ENCODE results near the gene ITPRIP.
A peak's percentile ranks its signal among the peaks of the same experiment; 100 is the strongest.

ITPRIP gene

GRCh38 chr10:104334561-104334960, 3.7 kb downstream of the ITPRIP start (continued):
- TF ChIP-seq ZNF513 (tag by site-specific recombination; IDR thresholded peaks at IDR 0.05) (no peak), ZNF2 (tag by site-specific recombination; IDR thresholded peaks at IDR 0.05) (no peak), ZFP41 (tag by site-specific recombination; IDR thresholded peaks at IDR 0.05; ENCODE audit: borderline replicate concordance) (no peak), ZNF791 (tag by site-specific recombination; IDR thresholded peaks at IDR 0.05) (no peak), ZSCAN30 (tag by site-specific recombination; IDR thresholded peaks at IDR 0.05) (no peak), KLF9 (tag by site-specific recombination; IDR thresholded peaks at IDR 0.05; ENCODE audit: low read depth) (no peak), ZNF670 (tag by site-specific recombination; IDR thresholded peaks at IDR 0.05; ENCODE audit: low read depth) (no peak)

GRCh38 chr10:104333728-104334373, 4.4 kb downstream of the ITPRIP start:
- H3K4me1 ChIP-seq (ENCODE audit: control insufficient read depth, insufficient read depth, low read length): peaks cover 41% of the 10 kb centered on the region
- no peak for TF ChIP-seq ELK4 (IDR thresholded peaks at IDR 0.05; ENCODE audit: borderline replicate concordance, low read depth, low read length)
- no peak for TF ChIP-seq SETDB1 (IDR thresholded peaks at IDR 0.05; ENCODE audit: insufficient read length, low read length)
- TF ChIP-seq ZNF335 (tag by site-specific recombination; conservative IDR thresholded peaks at IDR 0.05): no peak
- TF ChIP-seq ZSCAN30 (tag by site-specific recombination; IDR thresholded peaks at IDR 0.05): no peak
- TF ChIP-seq KLF17 (tag by site-specific recombination; IDR thresholded peaks at IDR 0.05): no peak
- TF ChIP-seq ZNF530 (tag by site-specific recombination; IDR thresholded peaks at IDR 0.05; ENCODE audit: low read depth): no peak
- TF ChIP-seq ZNF664 (tag by site-specific recombination; IDR thresholded peaks at IDR 0.05): no peak
- no peak for TF ChIP-seq ZNF776 (tag by site-specific recombination; IDR thresholded peaks at IDR 0.05; ENCODE audit: borderline replicate concordance)
- peak; percentile 93 for TF ChIP-seq ZNF449 (tag by site-specific recombination; IDR thresholded peaks at IDR 0.05)
- H3K27ac ChIP-seq (ENCODE audit: extremely low read depth, low read depth, low read length): no peak overlapping the region
- no peaks in the 10 kb centered on the region for H3K9me3 ChIP-seq (ENCODE audit: control insufficient read depth, insufficient read depth, low read depth, low read length)
- no peaks in the 10 kb centered on the region for H3K36me3 ChIP-seq (ENCODE audit: control insufficient read depth in 2 of 2, insufficient read depth in 1 of 2, low read length in 2 of 2)
- POLR2A ChIA-PET: interaction anchor here (0.6 kb wide), 1 partner anchor 28 kb away, joined by 4 read pairs; no protein-coding TSS in a partner anchor
- H3K4me3 ChIP-seq (ENCODE audit: low read depth, low read length): no peak overlapping the region
- CTCF ChIA-PET: interaction anchor here (0.6 to 1.8 kb wide), 3 partner anchors 17 to 42 kb away, joined by 3 to 8 read pairs (median 8); no protein-coding TSS in a partner anchor

- Histone ChIP-seq H3K9me3 (ENCODE audit: control insufficient read depth, insufficient read depth, low read depth, low read length) (no peaks in the 10 kb centered on the region), H3K36me3 (ENCODE audit: control insufficient read depth in 2 of 2, insufficient read depth in 1 of 2, low read length in 2 of 2) (no peaks in the 10 kb centered on the region), H3K27ac (ENCODE audit: extremely low read depth, low read depth, low read length) (no peak overlapping the region), H3K4me1 (ENCODE audit: control insufficient read depth, insufficient read depth, low read length) (peaks cover 47% of the 10 kb centered on the region), H3K4me3 (ENCODE audit: low read depth, low read length) (no peak overlapping the region)
- POLR2A ChIA-PET: no interaction called here
- CTCF ChIA-PET: interaction anchor here (0.6 to 1.8 kb wide), 2 partner anchors 17 to 18 kb away, joined by 3 to 8 read pairs; no protein-coding TSS in a partner anchor
- TF ChIP-seq PRDM1 (tag by site-specific recombination; IDR thresholded peaks at IDR 0.05) (peak; percentile 33; the same call in 1 of the 2 replicates), ZNF37A (tag by site-specific recombination; IDR thresholded peaks at IDR 0.05) (no peak), ZNF133 (tag by site-specific recombination; IDR thresholded peaks at IDR 0.05) (no peak), ZBTB1 (tag by site-specific recombination; IDR thresholded peaks at IDR 0.05) (no peak), ZNF18 (tag by site-specific recombination; IDR thresholded peaks at IDR 0.05) (no peak), ZNF433 (tag by site-specific recombination; IDR thresholded peaks at IDR 0.05; ENCODE audit: low read depth) (no peak), SP2 (tag by site-specific recombination; IDR thresholded peaks at IDR 0.05) (peak; percentile 26; the same call in 1 of the 2 replicates), ZSCAN16 (tag by site-specific recombination; IDR thresholded peaks at IDR 0.05) (no peak)
These were observed 5.1 kb downstream of the ITPRIP start for GRCh38 chr10:104333032-104333727.
